ENCODE results near the gene PNP.

- no peak for TF ChIP-seq EP300 (IDR thresholded peaks at IDR 0.05)
- TF ChIP-seq, protein P1, sequence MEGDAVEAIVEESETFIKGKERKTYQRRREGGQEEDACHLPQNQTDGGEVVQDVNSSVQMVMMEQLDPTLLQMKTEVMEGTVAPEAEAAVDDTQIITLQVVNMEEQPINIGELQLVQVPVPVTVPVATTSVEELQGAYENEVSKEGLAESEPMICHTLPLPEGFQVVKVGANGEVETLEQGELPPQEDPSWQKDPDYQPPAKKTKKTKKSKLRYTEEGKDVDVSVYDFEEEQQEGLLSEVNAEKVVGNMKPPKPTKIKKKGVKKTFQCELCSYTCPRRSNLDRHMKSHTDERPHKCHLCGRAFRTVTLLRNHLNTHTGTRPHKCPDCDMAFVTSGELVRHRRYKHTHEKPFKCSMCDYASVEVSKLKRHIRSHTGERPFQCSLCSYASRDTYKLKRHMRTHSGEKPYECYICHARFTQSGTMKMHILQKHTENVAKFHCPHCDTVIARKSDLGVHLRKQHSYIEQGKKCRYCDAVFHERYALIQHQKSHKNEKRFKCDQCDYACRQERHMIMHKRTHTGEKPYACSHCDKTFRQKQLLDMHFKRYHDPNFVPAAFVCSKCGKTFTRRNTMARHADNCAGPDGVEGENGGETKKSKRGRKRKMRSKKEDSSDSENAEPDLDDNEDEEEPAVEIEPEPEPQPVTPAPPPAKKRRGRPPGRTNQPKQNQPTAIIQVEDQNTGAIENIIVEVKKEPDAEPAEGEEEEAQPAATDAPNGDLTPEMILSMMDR (IDR thresholded peaks at IDR 0.05), result no peak
Measured at GRCh38 chr14:20458031-20458789, 11.0 kb upstream of the PNP start.
